ENCODE data around the gene BPIFB3. TPM values are rescaled to one million over a fixed set of nuclear protein-coding genes. Genes with fewer than 3 reads are reported as not detected.

BPIFB3 gene
- total RNA-seq, 2 donors from 2014 or later: not detected

- Histone ChIP-seq H3K27ac (no peak overlapping the region), H3K36me3 (no peaks in the 10 kb centered on the region), H3K4me3 (no peak overlapping the region), H3K4me1 (ENCODE audit: control insufficient read depth in 1 of 2, low read depth in 2 of 2) (no peaks in the 10 kb centered on the region), H3K9me3 (no peaks in the 10 kb centered on the region), H3K27me3 (replicated peaks; ENCODE audit: insufficient read depth) (no peaks in the 10 kb centered on the region)
- ATAC-seq (ENCODE audit: insufficient number of reproducible peaks, low FRiP score, low read depth) (no peak), DNase-seq (ENCODE audit: low spot score) (no peak)
- no peak for TF ChIP-seq CTCF (IDR thresholded peaks at IDR 0.05)
Observed at GRCh38 chr20:33075281-33075680, 21.6 kb downstream of the BPIFB3 start.

- Histone ChIP-seq H3K9me3 (no peaks in the 10 kb centered on the region), H3K27me3 (replicated peaks; ENCODE audit: insufficient read depth) (no peaks in the 10 kb centered on the region), H3K27ac (no peak overlapping the region), H3K4me3 (no peak overlapping the region), H3K36me3 (no peaks in the 10 kb centered on the region), H3K4me1 (ENCODE audit: control insufficient read depth in 1 of 2, low read depth in 2 of 2) (no peaks in the 10 kb centered on the region)
- no peak for ATAC-seq (ENCODE audit: insufficient number of reproducible peaks, low FRiP score, low read depth)
- TF ChIP-seq CTCF (IDR thresholded peaks at IDR 0.05): no peak
- no peak for DNase-seq (ENCODE audit: low spot score)
Observed at GRCh38 chr20:33076662-33077372, 23.1 kb downstream of the BPIFB3 start.

DNA sequence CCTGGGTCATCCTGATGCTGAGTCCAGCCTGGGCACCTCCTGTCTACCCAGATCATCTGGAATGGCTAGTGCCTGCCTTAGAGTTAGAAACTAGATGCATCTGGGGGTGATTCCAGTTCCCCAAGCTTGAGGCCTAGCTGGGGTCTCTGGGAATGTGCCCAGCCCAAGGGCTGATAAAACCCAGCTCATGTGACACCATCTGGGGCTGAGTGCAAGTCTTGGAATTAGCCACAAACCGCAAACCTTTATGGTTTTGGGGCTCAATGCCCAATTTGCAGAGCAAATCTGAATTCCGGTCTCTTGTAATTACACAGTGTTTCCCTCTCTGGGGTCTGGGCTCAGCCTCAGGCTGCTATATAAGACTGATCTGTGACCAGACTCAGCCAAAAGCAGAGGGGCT, 25.6 kb downstream of the BPIFB3 start, which contains the start of gene BPIFB4:
TSS of gene BPIFB4 (plus strand) at position 385 of the 400 bp plus-strand sequence. CDS start 1,884 bp downstream, outside the sequence.
- Histone ChIP-seq H3K27me3 (replicated peaks; ENCODE audit: insufficient read depth) (no peaks in the 10 kb centered on the region), H3K4me3 (no peak within 1 kb of the TSS), H3K27ac (no peak within 1 kb of the TSS), H3K4me1 (ENCODE audit: control insufficient read depth in 1 of 2, low read depth in 2 of 2) (no peaks in the 10 kb centered on the region), H3K36me3 (no peaks in the 10 kb centered on the region), H3K9me3 (no peaks in the 10 kb centered on the region)
- no peak for ATAC-seq (ENCODE audit: insufficient number of reproducible peaks, low FRiP score, low read depth)
- DNase-seq (ENCODE audit: low spot score): no peak
- TF ChIP-seq CTCF (IDR thresholded peaks at IDR 0.05): no peak

- no peak for DNase-seq (ENCODE audit: low spot score)
- Histone ChIP-seq H3K27me3 (replicated peaks; ENCODE audit: insufficient read depth) (no peaks in the 10 kb centered on the region), H3K36me3 (no peaks in the 10 kb centered on the region), H3K4me3 (no peak overlapping the region), H3K27ac (no peak overlapping the region), H3K4me1 (ENCODE audit: control insufficient read depth in 1 of 2, low read depth in 2 of 2) (no peaks in the 10 kb centered on the region), H3K9me3 (no peaks in the 10 kb centered on the region)
- no peak for TF ChIP-seq CTCF (IDR thresholded peaks at IDR 0.05)
- no peak for ATAC-seq (ENCODE audit: insufficient number of reproducible peaks, low FRiP score, low read depth)
Observed at GRCh38 chr20:33081411-33082154, 27.9 kb downstream of the BPIFB3 start.

DNA sequence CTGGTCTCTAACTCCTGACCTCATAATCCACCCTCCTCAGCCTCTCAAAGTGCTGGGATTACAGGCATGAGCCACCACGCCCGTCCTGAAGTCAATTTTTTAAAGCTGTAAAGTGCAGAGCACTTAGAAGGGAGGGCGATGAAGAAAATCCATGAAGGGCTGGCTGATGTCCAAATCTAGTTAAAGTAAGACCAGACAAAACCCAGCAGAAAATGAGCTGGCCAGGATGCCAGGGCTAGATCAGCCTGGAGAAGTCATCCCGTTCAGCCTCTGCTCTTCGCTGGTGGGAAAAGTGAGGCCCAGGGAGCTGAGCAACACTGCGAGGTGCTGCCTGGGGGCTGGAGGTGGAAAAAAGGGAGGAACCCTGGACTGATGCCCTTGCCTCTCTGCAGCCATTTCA, 28.8 kb downstream of the BPIFB3 start:
- no peak overlapping the region for H3K4me3 ChIP-seq
- no peaks in the 10 kb centered on the region for H3K9me3 ChIP-seq
- ATAC-seq (ENCODE audit: insufficient number of reproducible peaks, low FRiP score, low read depth): no peak
- DNase-seq (ENCODE audit: low spot score): no peak
- no peaks in the 10 kb centered on the region for H3K36me3 ChIP-seq
- no peaks in the 10 kb centered on the region for H3K27me3 ChIP-seq (replicated peaks; ENCODE audit: insufficient read depth)
- TF ChIP-seq CTCF (IDR thresholded peaks at IDR 0.05): no peak
- no peaks in the 10 kb centered on the region for H3K4me1 ChIP-seq (ENCODE audit: control insufficient read depth in 1 of 2, low read depth in 2 of 2)
- H3K27ac ChIP-seq: no peak overlapping the region

All from thoracic aorta (tissue), 2 donors.